Measurements from ENCODE around the gene SLC9A1. TPM values are rescaled to one million over a fixed set of nuclear protein-coding genes. Genes with fewer than 3 reads are reported as not detected.

Gene SLC9A1
- total and polyA plus RNA-seq, 11 donors, result 9.4 to 44.9 (median 20.6) TPM

- no peak overlapping the region for H3K4me3 ChIP-seq
- H3K4me1 ChIP-seq, result peaks cover 0 to 96% (median 68%) of the 10 kb centered on the region in 12 donors
- H3K27me3 ChIP-seq, result no peaks in the 10 kb centered on the region
- H3K36me3 ChIP-seq, result peaks cover 0 to 5% (median 0%) of the 10 kb centered on the region in 9 donors
- intact Hi-C loops (cut with DNase I), result no loop called here
- peak overlapping the region; percentile 50 to 80 (median 68) for H3K27ac ChIP-seq
- peak in 1 of 5 donors; percentile 57 for DNase-seq
- WGBS, 4 donors, result 71 to 81% (median 71%) methylated on average over 5 of the region's 5 CpGs
- no peaks in the 10 kb centered on the region for H3K9me3 ChIP-seq
- TF ChIP-seq CTCF (IDR thresholded peaks at IDR 0.05) (no peak), POLR2A (IDR thresholded peaks at IDR 0.05) (no peak)
- peak; percentile 44 to 65 (median 54) for ATAC-seq
These were observed 9.8 kb downstream of the SLC9A1 start for GRCh38 chr1:27144920-27145661.

DNA sequence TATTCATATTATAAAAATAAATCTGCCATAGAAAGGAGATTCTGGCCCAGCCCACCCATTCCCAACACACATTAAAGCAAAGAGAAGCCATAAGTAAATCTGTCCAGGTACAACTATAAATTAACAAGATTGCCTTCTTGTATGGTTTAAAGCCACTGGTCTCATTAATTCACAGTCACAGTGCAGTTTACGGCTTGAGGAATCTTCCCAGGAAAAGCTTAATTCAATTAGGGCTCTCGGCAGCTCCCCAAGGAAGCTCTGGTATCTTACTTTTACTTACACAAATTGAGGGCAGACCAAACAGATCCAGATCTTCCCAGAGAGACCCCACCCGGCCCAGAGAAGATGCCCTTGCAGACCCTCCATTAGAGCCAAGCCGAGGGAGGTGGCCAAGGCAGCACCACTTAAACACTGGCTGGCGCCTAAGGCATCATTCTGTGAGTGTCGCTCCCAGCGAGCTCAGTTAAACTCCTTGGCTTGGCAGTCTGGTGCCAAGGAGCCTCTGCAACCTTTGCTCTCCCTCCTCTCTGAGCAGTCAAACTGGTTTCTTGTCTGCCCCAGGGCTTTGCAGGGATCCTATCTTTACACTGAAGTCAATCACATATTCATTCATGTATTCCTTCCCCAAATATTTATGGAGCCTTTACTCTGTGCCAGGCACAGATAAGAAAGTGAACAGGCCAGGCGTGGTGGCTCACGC lies 10.7 kb downstream of the SLC9A1 start:
- 76 to 94% (median 87%) methylated on average over 9 of the region's 9 CpGs for WGBS, 4 donors
- H3K27ac ChIP-seq, result peak overlapping the region in 10 of 12 donors; percentile 46 to 80 (median 68)
- H3K36me3 ChIP-seq, result peaks cover 0 to 5% (median 0%) of the 10 kb centered on the region in 9 donors
- H3K27me3 ChIP-seq, result no peaks in the 10 kb centered on the region
- intact Hi-C loops (cut with DNase I), result no loop called here
- no peak overlapping the region for H3K4me3 ChIP-seq
- no peak for TF ChIP-seq CTCF (IDR thresholded peaks at IDR 0.05)
- TF ChIP-seq POLR2A (IDR thresholded peaks at IDR 0.05), result no peak
- no peaks in the 10 kb centered on the region for H3K9me3 ChIP-seq
- H3K4me1 ChIP-seq, result peaks cover 0 to 96% (median 64%) of the 10 kb centered on the region in 12 donors
- ATAC-seq (no peak), DNase-seq (no peak)

DNA sequence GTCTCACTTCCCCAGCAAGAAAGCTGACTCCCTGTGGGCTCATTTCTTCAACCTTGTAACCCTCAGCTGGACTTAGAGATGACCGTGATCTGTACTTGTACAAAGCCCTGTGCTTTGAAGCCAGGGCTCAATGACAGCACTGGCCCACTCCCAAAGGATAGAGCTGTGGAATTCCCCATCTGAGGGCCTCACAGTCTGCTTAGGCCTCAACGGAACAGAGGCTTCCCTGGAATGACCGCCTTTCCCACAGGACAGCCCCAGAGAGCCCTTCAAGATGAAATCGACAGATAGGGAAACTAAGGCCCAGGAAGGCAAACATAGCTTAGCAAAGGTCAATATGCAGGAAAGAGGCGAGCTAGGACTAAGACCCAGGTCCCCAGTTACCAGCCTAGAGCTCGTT lies 11.5 kb downstream of the SLC9A1 start:
- peaks cover 0 to 5% (median 0%) of the 10 kb centered on the region in 9 donors for H3K36me3 ChIP-seq
- peak overlapping the region; percentile 6 to 80 (median 49) for H3K27ac ChIP-seq
- TF ChIP-seq POLR2A (IDR thresholded peaks at IDR 0.05), result no peak
- no peak for TF ChIP-seq CTCF (IDR thresholded peaks at IDR 0.05)
- no peaks in the 10 kb centered on the region for H3K9me3 ChIP-seq
- DNase-seq (no peak), ATAC-seq (peak in 3 of 4 donors; percentile 13 to 58 (median 27))
- WGBS, 4 donors, result 30 to 45% (median 42%) methylated on average over 6 of the region's 6 CpGs
- H3K27me3 ChIP-seq, result no peaks in the 10 kb centered on the region
- H3K4me3 ChIP-seq, result no peak overlapping the region
- H3K4me1 ChIP-seq, result peaks cover 0 to 96% (median 66%) of the 10 kb centered on the region in 12 donors
- intact Hi-C loops (cut with DNase I), result no loop called here

- TF ChIP-seq CTCF (IDR thresholded peaks at IDR 0.05) (no peak), POLR2A (IDR thresholded peaks at IDR 0.05) (no peak)
- Histone ChIP-seq H3K27me3 (no peaks in the 10 kb centered on the region), H3K36me3 (peaks cover 0 to 5% (median 0%) of the 10 kb centered on the region in 9 donors), H3K9me3 (no peaks in the 10 kb centered on the region), H3K4me3 (no peak overlapping the region), H3K4me1 (peaks cover 0 to 96% (median 69%) of the 10 kb centered on the region in 12 donors), H3K27ac (peak overlapping the region in 9 of 12 donors; percentile 0 to 72 (median 31))
- DNase-seq (no peak), ATAC-seq (no peak)
- 92 to 97% (median 95%) methylated on average over 2 to 3 of the region's 3 CpGs for WGBS, 4 donors
- intact Hi-C loops (cut with DNase I), result no loop called here
These were observed 12.5 kb downstream of the SLC9A1 start for GRCh38 chr1:27142464-27142863.
